DOHH2 (cell line): ENCODE measurements around the gene GVQW3.
"Not testable (repeated sequence)": the region's sequence is repeated elsewhere in the genome, so short reads cannot be mapped to it uniquely, and the experiment has no call there.

ENCODE experiments used
- H3F3A ChIP-seq: fragments of 200-600 bp; sonication (generic), shearing (Covaris generic); 2 replicates; pipeline ENCODE4 v1.6.0; 2016; ENCODE audit warnings: antibody characterized with exemption, mild to moderate bottlenecking; ENCODE audit not compliant: control insufficient read depth, insufficient read depth
- H3K27ac ChIP-seq: fragments of 200-600 bp; sonication (generic); 2 replicates; pipeline ENCODE4 v1.5.1; 2014; ENCODE audit warnings: low read depth, mild to moderate bottlenecking, low read length, moderate library complexity
- H3K27me3 ChIP-seq: fragments of 200-600 bp; sonication (generic); 2 replicates; pipeline ENCODE4 v1.6.1; 2014; ENCODE audit warnings: mild to moderate bottlenecking, low read length, mixed read lengths; ENCODE audit not compliant: control insufficient read depth
- H3K36me3 ChIP-seq: fragments of 200-600 bp; sonication (generic); 2 replicates; pipeline ENCODE4 v1.6.1; 2014; ENCODE audit warnings: mild to moderate bottlenecking, low read length, moderate library complexity, mixed read lengths; ENCODE audit not compliant: control insufficient read depth
- H3K4me1 ChIP-seq: fragments of 200-600 bp; sonication (generic); 2 replicates; pipeline ENCODE4 v1.6.1; 2014; ENCODE audit warnings: mild to moderate bottlenecking, low read length, mixed read lengths; ENCODE audit not compliant: control insufficient read depth
- H3K4me2 ChIP-seq: fragments of 200-600 bp; sonication (generic); 2 replicates; pipeline ENCODE4 v1.6.0; 2014; ENCODE audit warnings: mild to moderate bottlenecking, low read length, moderate library complexity
- H3K4me3 ChIP-seq: fragments of 200-600 bp; sonication (generic); 2 replicates; pipeline ENCODE4 v1.5.1; 2014; ENCODE audit warnings: mild to moderate bottlenecking, low read length, mixed read lengths
- H3K79me2 ChIP-seq: fragments of 200-600 bp; sonication (generic); 2 replicates; pipeline ENCODE4 v1.6.1; 2014; ENCODE audit warnings: mild to moderate bottlenecking, low read length, mixed read lengths; ENCODE audit not compliant: control insufficient read depth
- H3K9me2 ChIP-seq: fragments of 200-600 bp; sonication (generic); replicated peaks from 2 replicates; pipeline ENCODE4 v1.6.1; 2014; ENCODE audit warnings: mild to moderate bottlenecking, low read length, mixed read lengths; ENCODE audit not compliant: control insufficient read depth
- H3K9me3 ChIP-seq: fragments of 200-600 bp; sonication (generic); 2 replicates; pipeline ENCODE4 v1.6.1; 2014; ENCODE audit warnings: antibody characterized with exemption, low read length, mixed read lengths; ENCODE audit not compliant: control insufficient read depth, insufficient read depth
- H4K20me1 ChIP-seq: fragments of 200-600 bp; sonication (generic); 2 replicates; pipeline ENCODE4 v1.6.0; 2014; ENCODE audit warnings: low read depth, mild to moderate bottlenecking, antibody characterized with exemption, low read length, moderate library complexity; ENCODE audit not compliant: control insufficient read depth, insufficient read depth
- EZH2phosphoT487 ChIP-seq: fragments of 200-600 bp; sonication (generic); IDR thresholded peaks from 2 replicates; pipeline ENCODE4 v1.6.1; 2017; ENCODE audit warnings: borderline replicate concordance, mild to moderate bottlenecking, antibody characterized with exemption, low read length, moderate library complexity, mixed read lengths
- TF ChIP-seq, protein P1 (sequence below): fragments of 200-600 bp; sonication (generic); IDR thresholded peaks from one replicate; pipeline ENCODE4 v1.5.1; 2014; ENCODE audit warnings: antibody characterized with exemption, mild to moderate bottlenecking, low read depth, low read length; ENCODE audit not compliant: poor library complexity, severe bottlenecking

The GVQW3 gene

DNA sequence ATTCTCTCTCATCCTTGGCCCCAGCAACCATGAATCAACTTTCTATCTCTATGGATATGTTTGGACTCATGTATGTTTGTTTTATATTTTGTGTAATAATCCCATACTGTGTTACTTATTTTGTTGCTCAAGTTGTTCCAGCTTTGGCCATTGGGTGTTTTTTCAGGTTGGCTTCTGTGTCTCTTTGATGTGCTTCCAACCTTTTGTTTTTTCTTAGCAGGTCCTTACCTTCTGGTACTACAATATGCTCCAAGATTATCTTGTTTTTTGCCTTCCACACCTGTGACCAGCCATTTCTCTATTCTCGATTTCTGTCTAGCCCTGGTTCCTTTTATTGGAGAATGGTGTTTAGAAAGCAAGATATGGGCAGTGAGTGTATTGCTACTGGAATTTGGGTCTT lies 14.2 kb downstream of the GVQW3 start:
- H3K4me1 ChIP-seq = no peaks in the 10 kb centered on the region
- H4K20me1 ChIP-seq = no peaks in the 10 kb centered on the region
- H3F3A ChIP-seq = no peaks in the 10 kb centered on the region
- no peak overlapping the region for H3K27ac ChIP-seq
- no peaks in the 10 kb centered on the region for H3K9me3 ChIP-seq
- no peaks in the 10 kb centered on the region for H3K36me3 ChIP-seq
- no peak for TF ChIP-seq EZH2phosphoT487
- no peaks in the 10 kb centered on the region for H3K79me2 ChIP-seq
- H3K27me3 ChIP-seq = no peaks in the 10 kb centered on the region
- H3K4me2 ChIP-seq = no peak overlapping the region
- H3K4me3 ChIP-seq = no peak overlapping the region
- H3K9me2 ChIP-seq = no peaks in the 10 kb centered on the region

DNA sequence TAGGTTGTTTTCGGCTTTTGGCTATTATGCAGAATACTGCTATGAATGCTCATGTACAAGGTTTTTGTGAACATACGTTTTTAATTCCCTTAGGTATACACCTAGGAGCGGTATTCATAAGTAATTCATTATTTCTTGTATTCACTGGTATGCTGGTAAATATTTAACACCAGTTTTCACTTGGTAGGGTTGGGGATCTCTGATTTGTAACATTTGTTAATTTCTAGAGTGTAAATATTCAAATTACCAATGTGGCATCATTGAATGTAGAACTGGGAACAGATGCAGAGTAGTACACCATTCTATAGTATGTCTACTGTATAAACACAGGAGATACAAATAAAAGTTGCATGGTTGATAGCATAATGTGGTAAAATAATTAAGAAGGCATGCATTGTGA lies 16.3 kb downstream of the GVQW3 start:
- no peaks in the 10 kb centered on the region for H3K79me2 ChIP-seq
- no peaks in the 10 kb centered on the region for H3F3A ChIP-seq
- H3K4me2 ChIP-seq = no peak overlapping the region
- no peak for TF ChIP-seq EZH2phosphoT487
- TF ChIP-seq, protein P1, sequence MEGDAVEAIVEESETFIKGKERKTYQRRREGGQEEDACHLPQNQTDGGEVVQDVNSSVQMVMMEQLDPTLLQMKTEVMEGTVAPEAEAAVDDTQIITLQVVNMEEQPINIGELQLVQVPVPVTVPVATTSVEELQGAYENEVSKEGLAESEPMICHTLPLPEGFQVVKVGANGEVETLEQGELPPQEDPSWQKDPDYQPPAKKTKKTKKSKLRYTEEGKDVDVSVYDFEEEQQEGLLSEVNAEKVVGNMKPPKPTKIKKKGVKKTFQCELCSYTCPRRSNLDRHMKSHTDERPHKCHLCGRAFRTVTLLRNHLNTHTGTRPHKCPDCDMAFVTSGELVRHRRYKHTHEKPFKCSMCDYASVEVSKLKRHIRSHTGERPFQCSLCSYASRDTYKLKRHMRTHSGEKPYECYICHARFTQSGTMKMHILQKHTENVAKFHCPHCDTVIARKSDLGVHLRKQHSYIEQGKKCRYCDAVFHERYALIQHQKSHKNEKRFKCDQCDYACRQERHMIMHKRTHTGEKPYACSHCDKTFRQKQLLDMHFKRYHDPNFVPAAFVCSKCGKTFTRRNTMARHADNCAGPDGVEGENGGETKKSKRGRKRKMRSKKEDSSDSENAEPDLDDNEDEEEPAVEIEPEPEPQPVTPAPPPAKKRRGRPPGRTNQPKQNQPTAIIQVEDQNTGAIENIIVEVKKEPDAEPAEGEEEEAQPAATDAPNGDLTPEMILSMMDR = no peak
- no peaks in the 10 kb centered on the region for H3K36me3 ChIP-seq
- no peaks in the 10 kb centered on the region for H3K4me1 ChIP-seq
- H3K9me3 ChIP-seq = no peaks in the 10 kb centered on the region
- no peak overlapping the region for H3K4me3 ChIP-seq
- no peaks in the 10 kb centered on the region for H3K27me3 ChIP-seq
- no peaks in the 10 kb centered on the region for H4K20me1 ChIP-seq
- H3K9me2 ChIP-seq = no peaks in the 10 kb centered on the region
- no peak overlapping the region for H3K27ac ChIP-seq

DNA sequence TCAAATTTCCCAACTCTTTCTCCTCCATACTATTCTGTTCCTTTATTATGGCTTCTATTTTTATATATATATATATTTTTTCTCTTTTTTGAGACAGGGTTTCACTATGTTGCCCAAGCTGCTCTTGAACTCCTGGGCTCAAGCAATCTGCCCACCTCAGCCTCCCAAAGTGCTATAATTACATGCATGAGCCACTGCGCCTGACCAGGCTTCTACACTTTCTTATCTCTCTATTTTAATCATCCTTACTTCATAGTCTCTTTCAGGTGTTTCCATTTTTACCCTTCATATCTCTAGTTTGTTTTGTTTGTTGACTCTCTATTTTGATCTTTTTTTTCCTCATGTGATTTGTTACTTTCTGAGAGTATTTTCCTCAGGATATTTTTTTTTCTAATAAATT lies 19.8 kb downstream of the GVQW3 start:
- Histone ChIP-seq H3K4me3 (no peak overlapping the region), H3K27me3 (no peaks in the 10 kb centered on the region), H3K79me2 (no peaks in the 10 kb centered on the region), H3K4me1 (no peaks in the 10 kb centered on the region), H3K9me2 (no peaks in the 10 kb centered on the region), H3F3A (no peaks in the 10 kb centered on the region), H3K4me2 (no peak overlapping the region), H3K36me3 (no peaks in the 10 kb centered on the region), H3K9me3 (no peaks in the 10 kb centered on the region), H4K20me1 (no peaks in the 10 kb centered on the region), H3K27ac (no peak overlapping the region)
- TF ChIP-seq, protein P1 = no peak
- TF ChIP-seq EZH2phosphoT487 = no peak

DNA sequence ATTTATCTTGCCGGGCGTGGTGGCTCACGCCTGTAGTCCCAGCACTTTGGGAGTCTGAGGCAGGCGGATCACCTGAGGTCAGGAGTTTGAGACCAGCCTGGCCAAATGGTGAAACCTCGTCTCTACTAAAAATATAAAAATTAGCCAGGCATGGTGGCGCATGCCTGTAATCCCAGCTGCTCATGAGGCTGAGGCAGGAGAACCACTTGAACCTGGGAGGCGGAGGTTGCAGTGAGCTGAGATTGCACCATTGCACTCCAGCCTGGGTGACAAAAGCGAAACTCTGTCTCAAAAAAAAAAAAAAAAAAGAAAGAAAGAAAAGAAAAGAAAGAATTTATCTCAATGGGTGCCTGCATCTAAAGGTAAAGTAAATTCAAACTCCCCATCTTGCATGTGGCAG lies 20.4 kb downstream of the GVQW3 start:
- not testable (repeated sequence) for H3K4me2 ChIP-seq, H3K4me3 ChIP-seq, H3K27me3 ChIP-seq, H3F3A ChIP-seq, H3K9me2 ChIP-seq, H3K79me2 ChIP-seq, H3K36me3 ChIP-seq, H3K4me1 ChIP-seq, H4K20me1 ChIP-seq, H3K9me3 ChIP-seq, H3K27ac ChIP-seq
